ACC112 (cell line): Measurements from ENCODE around the gene RALGAPA2.

Source experiments
- H2AFZ ChIP-seq: fragments of 200-600 bp; sonication (generic); one replicate; pipeline ENCODE4 v1.6.0; 2017; ENCODE audit warnings: antibody characterized with exemption, low read length; ENCODE audit not compliant: unreplicated experiment
- H3K27ac ChIP-seq: fragments of 200-600 bp; sonication (generic); 2 replicates; pipeline ENCODE4 v1.5.1; 2014; ENCODE audit warnings: low read depth, mild to moderate bottlenecking, antibody characterized with exemption, low read length, moderate library complexity
- H3K27me3 ChIP-seq: fragments of 200-600 bp; sonication (generic); 2 replicates; pipeline ENCODE4 v1.6.1; 2014; ENCODE audit warnings: mild to moderate bottlenecking, antibody characterized with exemption, low read length, moderate library complexity, mixed read lengths; ENCODE audit not compliant: insufficient read depth
- H3K36me3 ChIP-seq: fragments of 200-600 bp; sonication (generic); 2 replicates; pipeline ENCODE4 v1.6.1; 2016; ENCODE audit warnings: mild to moderate bottlenecking, antibody characterized with exemption, low read length, moderate library complexity, mixed read lengths; ENCODE audit not compliant: insufficient read depth
- H3K4me1 ChIP-seq: fragments of 200-600 bp; sonication (generic); one replicate; pipeline ENCODE4 v1.6.1; 2016; ENCODE audit warnings: low read length, mixed read lengths; ENCODE audit not compliant: insufficient read depth, unreplicated experiment, control insufficient read depth
- H3K4me3 ChIP-seq: fragments of 200-600 bp; sonication (generic); 2 replicates; pipeline ENCODE4 v1.5.1; 2014; ENCODE audit warnings: mild to moderate bottlenecking, low read depth, low read length
- H3K79me2 ChIP-seq: fragments of 200-600 bp; sonication (generic); one replicate; pipeline ENCODE4 v1.6.0; 2016; ENCODE audit warnings: low read length; ENCODE audit not compliant: control insufficient read depth, unreplicated experiment, insufficient read depth

Gene RALGAPA2

DNA sequence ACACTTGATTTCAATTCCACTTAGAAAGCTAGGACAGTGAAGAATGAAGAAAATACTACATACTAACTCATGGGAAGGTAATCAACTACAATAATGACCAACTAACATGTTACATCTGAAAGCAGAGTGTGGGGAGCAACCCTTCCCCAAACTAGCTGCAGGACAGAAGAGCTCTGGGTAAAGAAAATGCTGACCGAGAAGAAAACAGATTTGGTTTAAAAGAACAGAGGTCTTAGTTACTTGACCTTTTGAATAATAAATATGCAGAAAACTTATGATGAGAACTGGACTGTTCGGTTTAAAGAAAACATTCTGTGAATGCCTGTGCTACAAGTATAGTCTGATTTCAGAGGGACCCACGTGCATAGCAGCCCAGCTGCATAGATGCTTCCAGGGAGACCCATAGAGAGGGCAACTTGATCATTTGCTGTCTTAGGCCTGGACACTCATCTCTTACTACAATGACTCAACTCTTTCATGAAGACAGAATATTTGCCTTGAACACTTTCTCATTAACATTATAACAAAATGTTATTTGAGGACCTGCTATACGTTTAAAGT, 53.5 kb downstream of the RALGAPA2 start:
- no peak overlapping the region for H2AFZ ChIP-seq
- H3K27me3 ChIP-seq: no peaks in the 10 kb centered on the region
- H3K27ac ChIP-seq: no peak overlapping the region
- H3K4me1 ChIP-seq: no peaks in the 10 kb centered on the region
- H3K79me2 ChIP-seq: no peaks in the 10 kb centered on the region
- H3K4me3 ChIP-seq: no peak overlapping the region
- H3K36me3 ChIP-seq: no peaks in the 10 kb centered on the region

DNA sequence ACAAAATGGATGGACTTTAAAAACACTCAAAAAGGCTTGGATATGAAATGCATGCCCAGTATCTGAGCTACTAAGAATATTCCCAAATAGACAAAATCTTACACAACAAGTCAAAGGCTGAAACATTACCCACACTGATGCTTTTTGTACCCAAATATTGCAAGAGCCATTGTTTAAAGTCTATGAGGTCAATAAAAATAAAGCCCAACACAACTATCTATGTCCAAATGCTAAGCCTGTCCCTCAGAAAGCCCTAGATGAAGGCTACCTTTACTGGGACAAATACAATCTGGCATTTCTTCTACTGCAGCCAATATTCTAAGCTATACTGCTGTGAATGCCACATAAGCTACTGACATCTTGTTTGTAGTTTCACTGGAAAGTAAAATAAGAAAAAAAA, 54.3 kb downstream of the RALGAPA2 start:
- Histone ChIP-seq H2AFZ (no peak overlapping the region), H3K4me3 (no peak overlapping the region), H3K36me3 (no peaks in the 10 kb centered on the region), H3K27ac (no peak overlapping the region), H3K4me1 (no peaks in the 10 kb centered on the region), H3K27me3 (no peaks in the 10 kb centered on the region), H3K79me2 (no peaks in the 10 kb centered on the region)

DNA sequence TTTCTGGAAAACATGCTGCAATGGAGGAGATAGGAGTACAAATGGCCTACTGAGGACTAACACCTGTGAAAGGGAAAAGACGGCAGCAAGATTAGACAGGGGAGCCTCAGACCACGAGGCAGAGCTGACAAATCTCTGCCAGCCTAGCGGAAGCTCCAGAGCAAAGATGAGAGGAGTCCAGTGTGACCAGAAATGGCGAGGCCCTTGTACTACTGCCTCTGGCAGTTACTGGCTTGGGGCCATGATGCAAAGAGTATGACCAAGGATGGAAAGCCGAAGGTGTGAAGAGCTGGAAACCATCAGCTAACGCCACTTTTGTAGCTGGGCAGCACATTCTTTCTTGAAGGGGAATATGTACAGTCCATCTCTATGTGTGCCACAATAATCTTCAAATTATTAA, 55.4 kb downstream of the RALGAPA2 start:
- H3K27me3 ChIP-seq: no peaks in the 10 kb centered on the region
- no peak overlapping the region for H3K4me3 ChIP-seq
- no peaks in the 10 kb centered on the region for H3K36me3 ChIP-seq
- no peak overlapping the region for H2AFZ ChIP-seq
- H3K79me2 ChIP-seq: no peaks in the 10 kb centered on the region
- H3K27ac ChIP-seq: no peak overlapping the region
- no peaks in the 10 kb centered on the region for H3K4me1 ChIP-seq

DNA sequence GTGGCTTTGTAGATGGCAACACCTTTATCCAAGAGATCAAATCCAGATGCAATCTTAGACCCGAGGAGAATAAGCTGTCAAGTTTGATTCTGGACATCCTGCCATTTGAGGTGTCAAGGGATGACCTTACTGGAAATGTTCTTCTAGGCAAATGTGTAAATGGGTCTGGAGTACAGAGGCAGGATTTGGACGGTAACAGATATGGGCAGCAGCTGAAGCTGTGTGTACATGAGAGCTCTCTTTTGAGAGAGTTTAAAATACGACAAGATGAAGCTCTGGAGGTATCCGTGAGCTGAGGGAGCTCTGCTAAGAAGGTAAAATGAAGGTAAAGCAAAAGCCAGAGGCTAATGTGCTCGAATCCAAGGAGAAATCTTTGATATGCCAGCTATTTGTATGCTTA, 56.6 kb downstream of the RALGAPA2 start:
- no peaks in the 10 kb centered on the region for H3K36me3 ChIP-seq
- H2AFZ ChIP-seq: no peak overlapping the region
- H3K4me3 ChIP-seq: no peak overlapping the region
- no peaks in the 10 kb centered on the region for H3K4me1 ChIP-seq
- H3K79me2 ChIP-seq: no peaks in the 10 kb centered on the region
- H3K27me3 ChIP-seq: no peaks in the 10 kb centered on the region
- H3K27ac ChIP-seq: no peak overlapping the region

DNA sequence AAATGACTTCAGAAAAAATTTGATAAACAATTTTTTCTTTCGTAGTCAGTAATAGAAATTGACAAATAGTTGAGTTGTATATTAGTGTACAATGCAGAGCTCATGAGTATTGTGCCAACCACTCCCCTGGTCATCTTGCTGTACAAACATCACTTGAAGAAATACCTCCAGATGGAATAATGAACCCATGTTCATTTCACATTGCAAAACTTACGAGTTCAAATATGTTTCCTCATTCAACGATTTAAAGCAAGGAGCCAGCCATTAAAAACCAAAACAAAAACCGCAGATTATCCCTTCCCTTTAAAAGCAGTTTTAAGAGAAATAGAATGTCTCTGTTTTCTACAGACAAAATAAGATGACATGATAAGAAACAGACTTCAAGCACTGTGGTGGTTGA, 62.5 kb downstream of the RALGAPA2 start:
- Histone ChIP-seq H3K27me3 (no peaks in the 10 kb centered on the region), H3K36me3 (no peaks in the 10 kb centered on the region), H3K27ac (no peak overlapping the region), H2AFZ (no peak overlapping the region), H3K4me1 (no peaks in the 10 kb centered on the region), H3K79me2 (no peaks in the 10 kb centered on the region), H3K4me3 (no peak overlapping the region)

DNA sequence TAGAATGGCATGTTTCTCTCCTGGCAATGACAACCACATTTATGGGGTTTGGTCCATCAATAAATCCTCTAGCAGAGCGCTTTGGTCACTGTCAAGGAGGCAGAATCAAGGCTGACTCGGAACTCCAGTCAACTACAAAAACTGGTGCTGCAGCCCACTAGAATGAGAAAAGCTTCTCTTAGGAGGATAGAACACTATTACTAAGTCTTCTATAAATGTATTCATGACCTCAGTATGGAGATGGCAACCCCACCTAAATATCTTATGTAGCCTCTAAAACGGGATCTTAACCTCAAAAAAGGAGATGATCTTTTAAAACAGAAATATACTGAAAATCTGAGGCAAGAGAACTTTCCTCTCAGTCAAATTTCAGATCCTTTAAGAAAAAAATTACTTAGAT, 68.5 kb downstream of the RALGAPA2 start:
- no peaks in the 10 kb centered on the region for H3K36me3 ChIP-seq
- H3K79me2 ChIP-seq: no peaks in the 10 kb centered on the region
- no peak overlapping the region for H2AFZ ChIP-seq
- no peak overlapping the region for H3K27ac ChIP-seq
- no peak overlapping the region for H3K4me3 ChIP-seq
- H3K4me1 ChIP-seq: no peaks in the 10 kb centered on the region
- no peaks in the 10 kb centered on the region for H3K27me3 ChIP-seq

DNA sequence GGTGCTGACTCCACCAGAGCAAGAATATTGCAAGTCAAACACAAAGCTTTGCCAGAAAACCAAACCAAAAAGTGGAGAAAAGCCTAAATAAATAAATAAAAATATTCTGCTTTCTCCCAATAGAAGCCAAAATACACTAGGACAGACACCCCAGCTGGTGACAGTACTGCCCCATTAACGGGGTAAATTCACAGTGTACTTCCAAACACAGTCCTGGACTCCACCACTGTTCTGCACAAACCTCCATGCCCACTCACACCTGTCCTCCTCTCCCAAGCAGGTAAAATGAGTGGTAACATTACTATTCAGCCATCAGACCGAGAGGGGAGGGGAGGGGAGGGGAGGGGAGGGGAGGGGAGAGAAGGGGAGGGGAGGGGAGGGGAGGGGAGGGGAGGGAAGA, 70.7 kb downstream of the RALGAPA2 start:
- Histone ChIP-seq H3K4me1 (no peaks in the 10 kb centered on the region), H3K4me3 (no peak overlapping the region), H3K27me3 (no peaks in the 10 kb centered on the region), H2AFZ (no peak overlapping the region), H3K79me2 (no peaks in the 10 kb centered on the region), H3K36me3 (no peaks in the 10 kb centered on the region), H3K27ac (no peak overlapping the region)

DNA sequence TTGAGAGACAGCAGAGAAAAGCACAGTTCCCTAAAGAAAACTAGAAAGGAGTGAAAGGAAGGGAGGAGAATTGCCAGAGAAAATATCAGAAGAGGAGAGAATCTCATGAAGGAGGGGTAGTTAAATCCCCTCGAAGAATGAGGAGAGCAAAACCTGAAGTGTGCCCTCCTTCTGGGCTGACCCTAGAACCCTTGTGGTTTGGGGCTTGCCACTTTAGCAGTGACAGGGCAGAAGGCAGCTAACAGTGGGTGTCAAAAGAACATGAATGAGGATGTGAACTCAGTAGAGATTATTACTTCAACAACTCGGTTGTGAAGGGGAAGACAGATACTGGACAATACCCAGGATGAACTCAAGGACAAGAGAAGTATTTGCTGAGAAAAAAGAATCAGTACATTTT, 73.6 kb downstream of the RALGAPA2 start:
- H3K27me3 ChIP-seq: no peaks in the 10 kb centered on the region
- H2AFZ ChIP-seq: no peak overlapping the region
- no peaks in the 10 kb centered on the region for H3K79me2 ChIP-seq
- no peaks in the 10 kb centered on the region for H3K4me1 ChIP-seq
- no peak overlapping the region for H3K27ac ChIP-seq
- H3K36me3 ChIP-seq: no peaks in the 10 kb centered on the region
- H3K4me3 ChIP-seq: no peak overlapping the region

DNA sequence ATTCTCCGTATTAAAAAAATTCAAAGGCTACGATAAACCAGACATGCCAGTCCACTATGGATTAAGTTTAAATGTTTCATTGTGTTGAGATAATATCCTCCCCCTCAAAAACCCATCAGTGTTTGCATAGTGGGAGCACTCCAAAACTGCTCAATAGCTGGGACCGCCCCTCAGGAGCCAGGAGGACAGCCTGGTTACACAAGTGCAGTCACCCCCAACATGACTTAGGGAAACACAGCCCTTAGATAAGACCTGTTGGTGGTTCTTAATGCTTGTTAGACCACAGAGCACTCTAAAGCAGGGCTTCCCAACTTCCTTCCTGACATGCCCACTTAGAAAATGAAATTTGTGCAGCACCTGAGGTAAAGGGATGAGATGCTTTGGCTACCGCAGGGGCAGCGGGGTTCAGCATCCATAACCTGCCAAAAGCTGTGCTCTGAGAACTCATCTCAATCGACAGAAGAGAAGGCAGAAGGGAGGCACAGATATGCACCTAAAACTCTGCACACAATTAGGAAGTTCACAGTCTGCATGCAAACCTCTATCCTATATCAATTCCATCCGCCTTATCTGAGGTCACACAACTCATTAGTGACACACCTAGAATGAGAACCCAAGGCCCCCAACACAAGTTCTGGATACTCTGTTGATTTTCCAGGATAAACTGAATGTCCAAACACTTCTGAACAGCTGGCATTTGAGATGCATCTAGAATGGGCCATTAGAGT, 74.3 kb downstream of the RALGAPA2 start:
- Histone ChIP-seq H3K36me3 (no peaks in the 10 kb centered on the region), H3K4me3 (no peak overlapping the region)

DNA sequence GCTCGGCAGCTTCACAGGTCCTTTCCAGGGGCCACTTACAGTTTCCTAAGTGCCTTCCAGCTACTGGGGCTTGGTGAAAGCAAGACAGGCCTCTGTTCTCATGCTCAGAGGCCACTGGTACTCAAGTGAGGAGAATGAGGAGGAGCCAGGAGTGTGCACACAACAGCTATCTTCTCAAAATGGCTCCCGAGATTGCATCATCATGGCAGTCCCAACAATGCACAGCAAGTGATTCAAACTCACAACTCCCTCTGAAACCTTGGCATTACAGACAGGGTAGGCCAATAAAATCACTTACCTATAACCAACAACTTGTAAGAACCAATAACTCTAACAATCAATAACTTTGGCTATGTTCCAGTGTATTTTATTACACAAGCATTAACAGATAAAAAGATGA, 77.4 kb downstream of the RALGAPA2 start:
- H3K36me3 ChIP-seq: no peaks in the 10 kb centered on the region
- H3K27ac ChIP-seq: no peak overlapping the region
- no peak overlapping the region for H2AFZ ChIP-seq
- H3K4me1 ChIP-seq: no peaks in the 10 kb centered on the region
- no peaks in the 10 kb centered on the region for H3K79me2 ChIP-seq
- H3K27me3 ChIP-seq: no peaks in the 10 kb centered on the region
- H3K4me3 ChIP-seq: no peak overlapping the region

More for the DNA sequence above, 74.3 kb downstream of the RALGAPA2 start:
- Histone ChIP-seq H3K27ac (no peak overlapping the region), H2AFZ (no peak overlapping the region), H3K27me3 (no peaks in the 10 kb centered on the region), H3K79me2 (no peaks in the 10 kb centered on the region), H3K4me1 (no peaks in the 10 kb centered on the region)

DNA sequence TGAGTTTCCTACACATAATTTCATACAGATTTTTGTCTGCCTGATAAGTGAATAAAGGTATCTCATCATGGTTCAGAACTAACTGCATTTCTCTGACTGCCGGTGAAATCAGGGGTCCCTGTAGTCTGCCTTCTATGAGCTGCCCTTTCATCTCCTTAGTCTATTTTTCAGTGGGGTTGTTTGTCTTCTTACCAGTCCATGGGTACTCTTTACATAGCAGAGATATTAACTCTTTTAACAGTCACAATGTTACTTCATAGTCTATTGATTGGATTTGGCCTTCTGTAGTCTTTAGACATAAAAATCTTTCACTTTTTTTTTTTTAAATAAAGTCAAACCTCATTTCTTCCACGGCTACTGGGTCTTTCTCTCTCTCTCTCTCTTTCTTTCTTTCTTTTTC, 79.8 kb downstream of the RALGAPA2 start:
- H3K4me3 ChIP-seq: no peak overlapping the region
- H3K4me1 ChIP-seq: no peaks in the 10 kb centered on the region
- no peak overlapping the region for H3K27ac ChIP-seq
- H3K36me3 ChIP-seq: no peaks in the 10 kb centered on the region
- H3K79me2 ChIP-seq: no peaks in the 10 kb centered on the region
- no peak overlapping the region for H2AFZ ChIP-seq
- no peaks in the 10 kb centered on the region for H3K27me3 ChIP-seq
